AG10803 (cell line): ENCODE data around the gene AMBRA1.

Experiments used
- DNase-seq: peaks from one replicate; pipeline ENCODE4 v3.0.0; 2010; ENCODE audit warnings: low read depth
- H3K4me3 ChIP-seq: 2 replicates; pipeline ENCODE4 v1.5.1; 2011; ENCODE audit warnings: mild to moderate bottlenecking, low read length, control low read depth
- CTCF ChIP-seq: conservative IDR thresholded peaks from 2 replicates; pipeline ENCODE4 v1.5.1; 2011; ENCODE audit warnings: mild to moderate bottlenecking, low read length, control low read depth, inconsistent platforms

AMBRA1 gene

GRCh38 chr11:46630237-46630636, 36.4 kb upstream of the AMBRA1 start:
- no peak for TF ChIP-seq CTCF
- H3K4me3 ChIP-seq = no peak overlapping the region
- DNase-seq = no peak

GRCh38 chr11:46628961-46629360, 35.1 kb upstream of the AMBRA1 start:
- DNase-seq = no peak
- TF ChIP-seq CTCF = no peak
- no peak overlapping the region for H3K4me3 ChIP-seq

- no peak overlapping the region for H3K4me3 ChIP-seq
- DNase-seq = no peak
- TF ChIP-seq CTCF = no peak
These were observed 31.6 kb upstream of the AMBRA1 start for GRCh38 chr11:46625406-46625805.

DNA sequence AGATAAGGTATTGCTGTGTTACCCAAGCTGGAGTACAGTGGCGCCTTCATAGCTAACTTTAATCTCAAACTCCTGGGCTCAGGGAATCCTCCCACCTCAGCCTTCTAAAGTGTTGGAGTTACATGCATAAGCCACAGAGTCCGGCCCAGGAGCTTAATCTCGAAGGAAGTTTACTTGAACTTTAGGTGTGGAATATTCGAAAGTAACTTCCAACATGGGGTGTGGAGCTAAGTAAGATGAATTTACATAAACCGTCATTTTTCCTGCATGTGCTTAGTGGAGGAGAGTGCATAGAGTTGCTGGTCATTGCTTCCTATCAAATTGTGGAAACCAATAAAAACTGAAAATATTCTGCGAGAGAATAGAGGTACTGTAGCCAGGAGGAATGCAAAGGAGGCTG, 25.0 kb upstream of the AMBRA1 start:
- peak overlapping the region; percentile 100 for H3K4me3 ChIP-seq
- no peak for DNase-seq
- no peak for TF ChIP-seq CTCF

- peak overlapping the region; percentile 100 for H3K4me3 ChIP-seq
- TF ChIP-seq CTCF = no peak
- no peak for DNase-seq
These were observed 24.1 kb upstream of the AMBRA1 start for GRCh38 chr11:46617972-46618314.

DNA sequence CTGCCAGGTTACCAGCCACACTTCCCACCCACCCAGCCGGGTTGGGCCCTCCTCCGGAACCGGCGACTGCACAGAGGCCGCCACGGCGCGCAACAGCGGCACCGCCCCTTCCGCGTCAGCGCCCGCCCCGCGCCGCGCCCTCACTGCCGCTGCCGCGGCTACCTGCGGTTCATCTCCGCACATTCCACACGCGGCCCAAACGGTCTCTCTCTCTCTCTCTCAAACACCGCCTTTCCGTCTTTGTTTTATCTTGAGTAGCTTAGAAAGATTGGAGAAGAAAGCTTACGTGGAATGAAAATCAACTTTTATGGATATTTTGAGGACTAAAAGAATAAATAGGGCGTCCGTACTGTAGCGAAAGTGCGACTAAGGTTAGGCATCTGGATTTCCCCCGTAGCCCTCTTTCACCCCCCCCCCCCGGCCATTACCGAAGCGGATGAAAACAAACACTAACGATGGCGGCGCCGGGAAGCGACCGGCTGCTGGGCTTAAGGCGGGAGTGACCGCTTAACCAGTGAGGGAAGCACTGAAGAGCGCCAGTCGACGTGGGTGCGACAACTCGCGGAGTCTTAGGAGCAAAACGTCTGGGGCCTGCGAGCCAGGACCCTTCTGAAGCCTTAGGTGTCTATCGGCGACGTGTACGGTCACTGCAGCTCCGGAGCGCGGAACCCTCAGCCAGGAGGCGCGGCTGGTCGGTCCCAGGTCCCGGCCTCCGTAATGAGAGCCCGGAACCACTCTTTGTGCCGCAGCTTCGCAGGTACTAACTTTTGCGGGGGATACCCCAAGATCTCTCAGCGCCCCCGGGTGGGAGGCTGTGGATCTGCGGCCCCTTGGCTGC, 23.5 kb upstream of the AMBRA1 start, which contains the start of the genes ATG13 and HARBI1:
TSS of gene ATG13 (plus strand) at position 420 of the 838 bp plus-strand sequence. CDS start 26,739 bp downstream, outside the sequence.
TSS of gene HARBI1 (minus strand) at position 94 of the 838 bp plus-strand sequence. CDS start 990 bp downstream, outside the sequence.
- DNase-seq = peak; percentile 89
- TF ChIP-seq CTCF = peak; percentile 82
- H3K4me3 ChIP-seq = peak within 1 kb of the TSS; percentile 100

- DNase-seq = no peak
- TF ChIP-seq CTCF = no peak
- peak overlapping the region; percentile 100 for H3K4me3 ChIP-seq
These were observed 22.8 kb upstream of the AMBRA1 start for GRCh38 chr11:46616551-46617133.
